GM19043 (cell line): ENCODE data around the gene STON2.
"Not testable (repeated sequence)": the region's sequence is repeated elsewhere in the genome, so short reads cannot be mapped to it uniquely, and the experiment has no call there.

Experiments used
- ATAC-seq: cut with Tn5 transposase; IDR thresholded peaks from one replicate; pipeline ENCODE4 v1.9.1; 2021; ENCODE audit warnings: low read depth; ENCODE audit not compliant: unreplicated experiment

STON2 gene

GRCh38 chr14:81400202-81400678 is at the start of gene STON2:
STON2 (minus strand) TSS chr14:81400324; CDS start chr14:81398382, 1,942 bp downstream.
- ATAC-seq, result no peak

GRCh38 chr14:81449576-81449975 is 49.5 kb upstream of the STON2 start:
- no peak for ATAC-seq

GRCh38 chr14:81449114-81449513 is 49.0 kb upstream of the STON2 start:
- ATAC-seq, result no peak

GRCh38 chr14:81447021-81447764 is 47.1 kb upstream of the STON2 start:
- ATAC-seq, result no peak

- ATAC-seq, result no peak
Observed at GRCh38 chr14:81446279-81447007, 46.3 kb upstream of the STON2 start.

GRCh38 chr14:81441626-81442134 is 41.6 kb upstream of the STON2 start:
- ATAC-seq, result no peak

DNA sequence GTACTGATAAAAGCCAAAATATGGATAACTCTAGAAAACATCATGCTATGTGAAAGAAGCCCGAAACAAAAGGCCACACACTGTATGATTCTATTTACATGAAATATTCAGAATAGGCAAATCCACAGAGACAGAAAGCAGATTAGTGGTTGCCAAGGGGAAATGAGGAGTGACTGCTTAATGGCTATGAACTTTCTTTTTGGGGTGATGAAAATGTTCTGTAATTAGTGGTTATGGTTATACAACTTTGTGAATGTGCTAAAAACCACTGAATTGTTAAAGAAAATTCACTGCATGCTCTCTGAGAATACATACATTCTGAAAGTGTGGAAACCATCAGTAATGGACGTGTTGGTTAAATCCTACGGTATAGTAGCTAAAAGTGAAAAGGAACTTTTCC is 39.9 kb upstream of the STON2 start:
- no peak for ATAC-seq

- ATAC-seq, result no peak
Observed at GRCh38 chr14:81437244-81437643, 37.1 kb upstream of the STON2 start.

GRCh38 chr14:81436296-81437138 is 36.4 kb upstream of the STON2 start:
- peak; percentile 69 for ATAC-seq

GRCh38 chr14:81435391-81436295 is 35.5 kb upstream of the STON2 start:
- peak; percentile 44 for ATAC-seq

DNA sequence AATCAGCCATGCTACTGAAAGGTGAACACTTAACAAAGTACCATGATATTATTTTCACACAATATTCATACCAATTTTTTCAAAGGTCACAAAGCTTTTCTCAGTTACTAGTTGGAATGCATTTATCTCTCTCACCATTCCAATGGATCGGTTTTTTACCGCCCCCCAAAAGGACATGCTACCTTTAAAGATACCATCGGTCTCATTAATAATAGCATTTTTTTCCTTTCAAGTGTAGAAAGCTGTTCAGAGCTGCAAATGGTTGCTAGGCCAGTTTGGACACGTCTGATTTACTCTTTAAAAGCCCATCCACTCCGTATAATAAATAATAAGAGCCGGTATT is 34.9 kb upstream of the STON2 start:
- no peak for ATAC-seq

- ATAC-seq, result no peak
Observed at GRCh38 chr14:81434230-81434629, 34.1 kb upstream of the STON2 start.

DNA sequence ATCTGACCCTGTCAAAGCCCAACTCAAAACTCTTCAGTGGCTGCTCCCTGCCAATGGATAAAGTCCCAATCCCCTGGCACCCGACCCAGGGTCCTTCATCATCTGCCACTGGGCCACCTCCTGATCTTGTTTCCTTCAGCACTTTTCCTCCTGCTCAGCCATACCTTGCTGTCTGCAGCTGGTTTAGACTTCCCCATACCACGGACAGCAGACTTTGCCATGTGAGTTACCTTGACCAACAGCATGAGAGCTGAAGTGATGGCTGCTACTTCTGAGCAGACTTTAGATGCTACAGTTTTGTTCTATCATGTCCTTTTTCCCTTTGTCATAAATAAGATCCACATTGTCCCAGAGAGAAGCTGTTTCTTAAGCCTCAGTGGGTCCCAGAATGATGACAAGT is 33.3 kb upstream of the STON2 start:
- ATAC-seq, result no peak

DNA sequence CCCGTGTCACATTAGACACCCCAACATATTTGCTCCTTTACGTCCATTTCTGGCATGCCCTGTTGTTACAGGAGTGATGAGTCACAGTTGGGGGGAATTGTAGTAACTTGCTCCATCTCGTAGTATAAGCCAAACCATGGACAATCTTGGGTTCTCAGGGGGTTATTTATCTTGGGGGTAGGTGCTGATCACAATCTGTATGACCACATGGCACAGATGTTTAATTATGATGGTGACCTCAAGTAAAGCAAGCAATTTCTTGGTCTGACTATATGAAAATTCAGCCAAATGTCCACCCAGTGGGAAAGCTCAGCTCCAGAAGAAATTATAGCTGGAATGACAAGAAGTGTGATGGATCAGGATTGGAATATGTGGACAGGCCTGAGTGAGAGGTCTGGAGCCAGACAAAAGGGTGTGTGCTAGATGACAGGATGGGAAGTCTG is 32.1 kb upstream of the STON2 start:
- no peak for ATAC-seq

GRCh38 chr14:81430235-81430634 is 30.1 kb upstream of the STON2 start:
- no peak for ATAC-seq

GRCh38 chr14:81429749-81430148 is 29.6 kb upstream of the STON2 start:
- ATAC-seq, result not testable (repeated sequence)

DNA sequence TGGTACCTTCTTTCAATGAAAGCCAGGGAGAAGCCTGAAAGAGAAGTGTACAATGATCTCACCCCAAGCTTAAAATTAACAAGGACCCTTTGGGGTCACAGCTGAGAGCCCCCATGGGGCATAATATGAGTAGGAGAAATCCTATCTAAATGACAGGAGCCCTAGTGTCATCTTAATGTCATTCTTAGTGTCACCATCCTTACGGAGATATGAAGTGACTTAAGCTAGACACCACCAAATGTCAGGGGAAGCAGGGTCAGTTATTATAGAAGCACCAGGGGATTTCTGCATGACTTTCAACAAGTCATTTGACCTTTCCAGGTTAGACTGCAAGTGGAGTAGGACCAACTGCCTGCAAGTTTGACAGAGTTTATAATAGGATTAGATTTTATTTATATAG is 28.9 kb upstream of the STON2 start:
- no peak for ATAC-seq

DNA sequence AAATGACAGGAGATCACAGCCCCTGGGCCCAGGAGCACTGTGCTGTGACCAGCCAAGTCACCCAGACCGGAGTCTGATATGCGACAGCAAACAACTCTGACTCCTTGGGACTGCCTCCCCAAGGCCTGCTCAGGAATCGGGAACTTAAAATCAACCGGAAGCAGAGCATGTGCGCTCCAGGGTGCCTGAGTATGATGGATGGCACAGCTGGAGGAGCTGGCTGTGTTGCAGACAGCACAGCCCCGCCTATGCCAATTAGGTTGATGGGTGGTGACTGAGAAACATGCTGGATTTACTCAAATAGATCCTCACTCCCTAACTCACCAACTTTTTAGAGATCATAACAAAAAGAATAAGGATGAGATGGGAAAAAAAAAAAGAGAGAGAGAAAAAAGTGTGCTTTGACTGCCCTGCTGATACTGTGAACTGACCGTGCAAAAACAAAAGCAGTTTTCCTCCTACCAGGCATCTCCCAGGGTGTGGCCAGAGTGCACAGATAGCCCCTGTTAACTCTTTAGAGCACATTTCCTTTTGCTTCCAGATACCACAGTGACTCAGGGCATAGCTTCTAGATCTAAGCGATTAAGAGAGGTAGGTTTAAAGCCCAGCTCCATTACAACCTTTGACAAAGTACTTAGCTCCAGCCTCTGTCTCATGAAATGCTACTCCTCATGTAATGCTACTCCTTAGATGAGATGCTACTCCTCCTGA is 27.4 kb upstream of the STON2 start:
- ATAC-seq, result no peak

GRCh38 chr14:81423504-81423903 is 23.4 kb upstream of the STON2 start:
- ATAC-seq, result no peak
